Suprapubic skin (tissue), 4 donors: Measurements from ENCODE around the gene SLC16A14. TPM values are rescaled to one million over a fixed set of nuclear protein-coding genes. Genes with fewer than 3 reads are reported as not detected.
"Not testable (repeated sequence)": the region's sequence is repeated elsewhere in the genome, so short reads cannot be mapped to it uniquely, and the experiment has no call there.

Experiments used
- DNase-seq, 2 donors: peaks; one replicate each; pipeline ENCODE4 v3.0.0-alpha.2; 2019; ENCODE audit warnings: low spot score in 2 of 2
- H3K27ac ChIP-seq: fragments of 200-600 bp; sonication (generic); one replicate; pipeline ENCODE4 v1.5.1; 2019
- H3K27me3 ChIP-seq: fragments of 200-600 bp; sonication (generic); one replicate; pipeline ENCODE4 v1.5.1; 2019
- H3K36me3 ChIP-seq: fragments of 200-600 bp; sonication (generic); one replicate; pipeline ENCODE4 v1.5.1; 2019
- H3K4me1 ChIP-seq: fragments of 200-600 bp; sonication (generic); one replicate; pipeline ENCODE4 v1.5.1; 2019
- H3K4me3 ChIP-seq: fragments of 200-600 bp; sonication (generic); one replicate; pipeline ENCODE4 v1.5.1; 2019; ENCODE audit warnings: mild to moderate bottlenecking
- H3K9me3 ChIP-seq: fragments of 200-600 bp; sonication (generic); one replicate; pipeline ENCODE4 v1.5.1; 2019
- EP300 ChIP-seq: sonication (generic); formaldehyde crosslinking; IDR thresholded peaks from one replicate; pipeline ENCODE4 v1.6.1; 2017; ENCODE audit warnings: antibody characterized with exemption
- POLR2A ChIP-seq, 2 donors: fragments of 450-650 bp; IDR thresholded peaks; one replicate each; pipeline ENCODE4 v1.6.1; 2017; ENCODE audit warnings: antibody characterized with exemption in 2 of 2, mild to moderate bottlenecking in 2 of 2, moderate library complexity in 2 of 2
- POLR2AphosphoS5 ChIP-seq, 3 donors: sonication (generic); formaldehyde crosslinking; IDR thresholded peaks; one replicate each; pipeline ENCODE4 v1.6.1; 2017; ENCODE audit warnings: antibody characterized with exemption in 3 of 3
- WGBS: methylation state at CpG from one replicate; pipeline ENCODE4 v1.1.5; 2018; 5-methylcytosine and 5-hydroxymethylcytosine counted together
- total RNA-seq, 4 donors: library from RNA; depleted of rRNA; stranded (reverse); fragments of >200 nt; gene quantifications; one replicate each; pipeline ENCODE4 v1.1.0, GENCODE V29; 2016
- TF ChIP-seq, protein P1 (sequence below), 2 donors: fragments of 200-600 bp in 1 of 2; fragments of 450-650 bp in 1 of 2; sonication (generic) in 1 of 2; IDR thresholded peaks; one replicate each; pipeline ENCODE4 v1.5.1; 2016 to 2019; ENCODE audit warnings: antibody characterized with exemption in 2 of 2, mild to moderate bottlenecking in 1 of 2, moderate library complexity in 1 of 2

Gene SLC16A14, protein sequence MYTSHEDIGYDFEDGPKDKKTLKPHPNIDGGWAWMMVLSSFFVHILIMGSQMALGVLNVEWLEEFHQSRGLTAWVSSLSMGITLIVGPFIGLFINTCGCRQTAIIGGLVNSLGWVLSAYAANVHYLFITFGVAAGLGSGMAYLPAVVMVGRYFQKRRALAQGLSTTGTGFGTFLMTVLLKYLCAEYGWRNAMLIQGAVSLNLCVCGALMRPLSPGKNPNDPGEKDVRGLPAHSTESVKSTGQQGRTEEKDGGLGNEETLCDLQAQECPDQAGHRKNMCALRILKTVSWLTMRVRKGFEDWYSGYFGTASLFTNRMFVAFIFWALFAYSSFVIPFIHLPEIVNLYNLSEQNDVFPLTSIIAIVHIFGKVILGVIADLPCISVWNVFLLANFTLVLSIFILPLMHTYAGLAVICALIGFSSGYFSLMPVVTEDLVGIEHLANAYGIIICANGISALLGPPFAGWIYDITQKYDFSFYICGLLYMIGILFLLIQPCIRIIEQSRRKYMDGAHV
- 10 to 100 TPM in 3 of 4 donors, 1 to 10 TPM in 1; 9.2 to 18.2 (median 11.6) TPM for total RNA-seq

DNA sequence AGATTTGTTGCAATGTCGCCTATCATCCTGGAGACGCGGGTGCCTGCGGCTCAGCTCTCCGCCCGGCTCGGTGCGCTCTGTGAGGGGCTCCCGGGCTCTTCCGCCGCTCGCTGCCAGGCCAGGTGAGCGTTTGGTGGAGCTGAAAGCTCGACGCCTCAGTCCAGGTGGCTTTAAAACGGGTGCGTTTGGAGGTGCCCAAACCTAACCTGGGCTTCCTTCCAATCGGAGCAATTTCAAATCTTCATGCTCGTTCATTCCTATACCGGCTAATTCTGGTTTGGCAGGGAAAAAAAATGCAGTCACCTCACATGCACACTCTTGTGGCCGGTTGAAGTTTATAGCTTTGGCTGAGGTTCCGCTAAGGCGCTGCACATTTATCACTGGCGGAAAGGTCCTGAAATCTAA is at the start of gene SLC16A14:
Gene SLC16A14, minus strand, starts transcription at position 274 of the 405 bp plus-strand sequence. CDS start 9,572 bp downstream, outside the sequence.
- peaks cover 23% of the 10 kb centered on the region for H3K4me1 ChIP-seq
- peak within 1 kb of the TSS; percentile 73 for H3K4me3 ChIP-seq
- H3K9me3 ChIP-seq: no peaks in the 10 kb centered on the region
- H3K27ac ChIP-seq: peak within 1 kb of the TSS; percentile 80
- no peaks in the 10 kb centered on the region for H3K27me3 ChIP-seq
- no peak for TF ChIP-seq EP300
- TF ChIP-seq, protein P1, sequence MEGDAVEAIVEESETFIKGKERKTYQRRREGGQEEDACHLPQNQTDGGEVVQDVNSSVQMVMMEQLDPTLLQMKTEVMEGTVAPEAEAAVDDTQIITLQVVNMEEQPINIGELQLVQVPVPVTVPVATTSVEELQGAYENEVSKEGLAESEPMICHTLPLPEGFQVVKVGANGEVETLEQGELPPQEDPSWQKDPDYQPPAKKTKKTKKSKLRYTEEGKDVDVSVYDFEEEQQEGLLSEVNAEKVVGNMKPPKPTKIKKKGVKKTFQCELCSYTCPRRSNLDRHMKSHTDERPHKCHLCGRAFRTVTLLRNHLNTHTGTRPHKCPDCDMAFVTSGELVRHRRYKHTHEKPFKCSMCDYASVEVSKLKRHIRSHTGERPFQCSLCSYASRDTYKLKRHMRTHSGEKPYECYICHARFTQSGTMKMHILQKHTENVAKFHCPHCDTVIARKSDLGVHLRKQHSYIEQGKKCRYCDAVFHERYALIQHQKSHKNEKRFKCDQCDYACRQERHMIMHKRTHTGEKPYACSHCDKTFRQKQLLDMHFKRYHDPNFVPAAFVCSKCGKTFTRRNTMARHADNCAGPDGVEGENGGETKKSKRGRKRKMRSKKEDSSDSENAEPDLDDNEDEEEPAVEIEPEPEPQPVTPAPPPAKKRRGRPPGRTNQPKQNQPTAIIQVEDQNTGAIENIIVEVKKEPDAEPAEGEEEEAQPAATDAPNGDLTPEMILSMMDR (IDR thresholded peaks at IDR 0.05): no peak
- TF ChIP-seq POLR2A (IDR thresholded peaks at IDR 0.05): no peak
- no peak for TF ChIP-seq POLR2AphosphoS5 (IDR thresholded peaks at IDR 0.05)
- WGBS: 12% methylated on average over 22 of the region's 24 CpGs
- no peaks in the 10 kb centered on the region for H3K36me3 ChIP-seq
- DNase-seq: no peak

DNA sequence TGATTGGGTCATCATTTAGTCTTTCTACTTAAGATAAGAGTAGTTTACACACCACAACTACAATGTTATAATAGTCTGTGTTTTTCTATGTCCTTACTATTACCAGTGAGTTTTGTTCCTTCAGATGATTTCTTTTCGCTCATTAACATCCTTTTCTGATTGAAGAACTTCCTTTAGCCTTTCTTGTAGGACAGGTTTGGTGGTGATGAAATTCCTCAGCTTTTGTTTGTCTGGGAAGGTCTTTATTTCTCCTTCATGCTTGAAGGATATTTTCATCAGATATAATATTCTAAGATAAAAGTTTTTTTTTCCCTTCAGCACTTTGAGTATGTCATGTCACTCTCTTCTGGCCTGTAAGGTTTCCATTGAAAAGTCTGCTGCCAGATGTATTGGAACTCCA is 38.0 kb upstream of the SLC16A14 start:
- WGBS: 31% methylated on average over 1 of the region's 1 CpG
- no peak overlapping the region for H3K27ac ChIP-seq

DNA sequence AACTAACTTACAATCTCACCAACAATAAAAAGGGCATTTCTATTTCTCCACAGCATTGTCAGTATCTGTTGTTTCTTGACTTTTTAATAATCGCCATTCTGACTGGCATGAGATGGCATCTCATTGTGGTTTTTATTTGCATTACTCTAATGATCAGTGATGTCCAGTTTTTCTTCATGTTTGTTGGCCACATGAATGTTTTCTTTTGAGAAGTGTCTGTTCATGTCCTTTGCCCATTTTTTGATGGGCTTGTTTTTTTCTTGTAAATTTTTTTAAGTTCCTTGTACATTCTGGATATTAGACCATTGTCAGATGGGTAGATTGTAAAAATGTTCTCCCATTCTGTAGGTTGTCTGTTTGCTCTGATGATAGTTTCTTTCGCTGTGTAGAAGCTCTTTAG is 33.2 kb upstream of the SLC16A14 start:
- DNase-seq, H3K36me3 ChIP-seq, H3K27me3 ChIP-seq, H3K4me1 ChIP-seq, H3K27ac ChIP-seq, H3K9me3 ChIP-seq, H3K4me3 ChIP-seq: not testable (repeated sequence)
- WGBS: 88% methylated on average over 2 of the region's 2 CpGs

More for the DNA sequence above, 38.0 kb upstream of the SLC16A14 start:
- Histone ChIP-seq H3K27me3 (no peaks in the 10 kb centered on the region), H3K4me3 (no peak overlapping the region), H3K9me3 (no peaks in the 10 kb centered on the region), H3K4me1 (no peaks in the 10 kb centered on the region), H3K36me3 (no peaks in the 10 kb centered on the region)
- DNase-seq: no peak
- no peak for TF ChIP-seq POLR2AphosphoS5 (IDR thresholded peaks at IDR 0.05)
- TF ChIP-seq POLR2A (IDR thresholded peaks at IDR 0.05): no peak
- TF ChIP-seq EP300: no peak
- TF ChIP-seq, protein P1 (IDR thresholded peaks at IDR 0.05): no peak

DNA sequence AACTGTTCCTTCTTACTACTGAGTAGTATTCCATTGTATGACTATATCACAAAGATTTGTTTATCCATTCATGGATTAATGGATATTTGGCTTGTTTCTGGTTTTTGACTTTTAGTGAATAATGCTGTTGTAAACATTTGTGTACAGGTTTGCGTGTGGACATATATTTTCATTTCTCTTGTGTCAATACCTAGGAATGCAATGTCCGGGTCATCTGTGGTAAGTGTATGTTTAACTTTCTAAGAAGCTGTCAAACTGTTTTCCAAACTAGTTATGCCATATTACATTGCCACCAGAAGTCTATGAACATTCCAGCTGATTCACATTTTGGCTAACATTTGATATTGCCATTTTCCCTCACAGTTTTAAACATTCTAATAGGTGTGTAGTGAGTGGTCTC is 29.1 kb upstream of the SLC16A14 start:
- Histone ChIP-seq H3K27ac (no peak overlapping the region), H3K4me1 (no peaks in the 10 kb centered on the region), H3K9me3 (no peaks in the 10 kb centered on the region), H3K4me3 (no peak overlapping the region), H3K27me3 (no peaks in the 10 kb centered on the region), H3K36me3 (no peaks in the 10 kb centered on the region)
- DNase-seq: no peak
- WGBS: 26% methylated on average over 2 of the region's 2 CpGs
- TF ChIP-seq POLR2A (IDR thresholded peaks at IDR 0.05): no peak
- TF ChIP-seq, protein P1 (IDR thresholded peaks at IDR 0.05): no peak
- no peak for TF ChIP-seq EP300
- no peak for TF ChIP-seq POLR2AphosphoS5 (IDR thresholded peaks at IDR 0.05)

DNA sequence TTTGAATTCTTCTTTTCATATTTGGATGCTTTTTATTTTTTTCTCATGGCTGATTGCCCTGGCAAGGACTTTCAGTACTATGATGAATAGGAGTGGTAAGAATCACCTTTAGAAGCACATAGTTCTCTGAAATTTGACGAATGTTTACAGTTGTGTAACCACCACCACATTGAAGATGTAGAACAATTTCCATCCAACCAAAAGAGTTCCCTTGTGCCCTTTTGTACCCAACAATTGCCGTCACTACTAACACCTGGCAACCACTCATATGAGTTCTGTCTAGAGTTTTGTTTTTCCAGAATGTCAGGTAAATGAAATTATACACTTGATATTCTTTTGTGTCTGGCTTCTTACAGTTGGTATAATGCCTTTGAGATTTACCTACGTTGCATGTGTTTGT is 28.7 kb upstream of the SLC16A14 start:
- no peaks in the 10 kb centered on the region for H3K36me3 ChIP-seq
- no peaks in the 10 kb centered on the region for H3K4me1 ChIP-seq
- no peaks in the 10 kb centered on the region for H3K9me3 ChIP-seq
- no peak overlapping the region for H3K27ac ChIP-seq
- no peak for DNase-seq
- WGBS: 70% methylated on average over 3 of the region's 3 CpGs
- TF ChIP-seq POLR2A (IDR thresholded peaks at IDR 0.05) (no peak), POLR2AphosphoS5 (IDR thresholded peaks at IDR 0.05) (no peak), EP300 (no peak)
- TF ChIP-seq, protein P1 (IDR thresholded peaks at IDR 0.05): no peak
- no peaks in the 10 kb centered on the region for H3K27me3 ChIP-seq
- H3K4me3 ChIP-seq: no peak overlapping the region
